Calu3 (cell line): ENCODE measurements around the gene ADGRL3. TPM values are rescaled to one million over a fixed set of nuclear protein-coding genes. Genes with fewer than 3 reads are reported as not detected.

ENCODE experiments used
- BruUV-seq: library from RNA; stranded (reverse); fragments of 400-500 nt; replicated peaks from 2 replicates; lab custom pipeline; 2021; lab: Mats Ljungman, UMichigan
- CTCF ChIA-PET: fragments of 300-600 bp; sonication (Branson Sonifier 250); formaldehyde crosslinking; loops from one replicate; lab custom pipeline; 2022; ENCODE audit warnings: antibody characterized with exemption; lab: Charles Lee
- DNase-seq: peaks from one replicate; pipeline ENCODE4 v3.0.0; 2022
- H3K27ac Mint-ChIP-seq: one replicate; pipeline ENCODE4 v1.8.0; 2022; ENCODE audit warnings: mixed read lengths; ENCODE audit not compliant: unreplicated experiment
- H3K27me3 Mint-ChIP-seq: one replicate; pipeline ENCODE4 v1.8.0; 2022; ENCODE audit warnings: mixed read lengths; ENCODE audit not compliant: unreplicated experiment
- H3K36me3 Mint-ChIP-seq: one replicate; pipeline ENCODE4 v1.8.0; 2022; ENCODE audit warnings: mild to moderate bottlenecking, moderate library complexity, mixed read lengths; ENCODE audit not compliant: insufficient read depth, unreplicated experiment
- H3K4me1 Mint-ChIP-seq: one replicate; pipeline ENCODE4 v1.8.0; 2022; ENCODE audit warnings: mild to moderate bottlenecking, low read depth, mixed read lengths; ENCODE audit not compliant: unreplicated experiment
- H3K4me3 Mint-ChIP-seq: one replicate; pipeline ENCODE4 v1.8.0; 2022; ENCODE audit warnings: mild to moderate bottlenecking, low read depth, moderate library complexity, mixed read lengths; ENCODE audit not compliant: unreplicated experiment
- H3K9me3 Mint-ChIP-seq: one replicate; pipeline ENCODE4 v1.8.0; 2022; ENCODE audit warnings: low read depth, mixed read lengths; ENCODE audit not compliant: unreplicated experiment
- CTCF ChIP-seq: fragments of 200-600 bp; IDR thresholded peaks from one replicate; pipeline ENCODE4 v1.8.0; 2022; ENCODE audit warnings: antibody characterized with exemption; ENCODE audit not compliant: unreplicated experiment
- intact Hi-C: fragments of 100-400 bp; cut with micrococcal nuclease; formaldehyde crosslinking; loops from one replicate; pipeline ENCODE4 v1.10.0; 2022; ENCODE audit not compliant: unreplicated experiment
- total RNA-seq: library from RNA; stranded (reverse); gene quantifications from 2 replicates; pipeline ENCODE4 v1.2.3, GENCODE V29; 2022

The ADGRL3 gene
- total RNA-seq, 1 experiment from 2014 or later: 0.66 TPM

- Mint-ChIP-seq H3K27ac (no peak overlapping the region), H3K27me3 (no peaks in the 10 kb centered on the region), H3K4me1 (no peaks in the 10 kb centered on the region), H3K9me3 (peaks cover 2% of the 10 kb centered on the region), H3K4me3 (no peak overlapping the region), H3K36me3 (no peaks in the 10 kb centered on the region)
- CTCF ChIA-PET: no interaction called here
- intact Hi-C loops: no loop called here
- TF ChIP-seq CTCF: no peak
- DNase-seq: no peak
- BruUV-seq: no TSS peak
These were observed 919.1 kb downstream of the ADGRL3 start for GRCh38 chr4:62119195-62119594.

- TF ChIP-seq CTCF: no peak
- no peak overlapping the region for H3K4me3 Mint-ChIP-seq
- H3K9me3 Mint-ChIP-seq: peaks cover 8% of the 10 kb centered on the region
- no peak for DNase-seq
- CTCF ChIA-PET: no interaction called here
- H3K4me1 Mint-ChIP-seq: no peaks in the 10 kb centered on the region
- BruUV-seq: no TSS peak
- no peaks in the 10 kb centered on the region for H3K36me3 Mint-ChIP-seq
- H3K27me3 Mint-ChIP-seq: no peaks in the 10 kb centered on the region
- intact Hi-C loops: no loop called here
- H3K27ac Mint-ChIP-seq: no peak overlapping the region
These were observed 926.1 kb downstream of the ADGRL3 start for GRCh38 chr4:62126064-62126732.
